Ovary (tissue), 9 donors: ENCODE measurements around the gene DOCK1. TPM values are rescaled to one million over a fixed set of nuclear protein-coding genes. Genes with fewer than 3 reads are reported as not detected.
A peak's percentile ranks its signal among the peaks of the same experiment; 100 is the strongest.

ENCODE experiments used
- DNase-seq, 5 donors: peaks; one replicate each; pipeline ENCODE4 v3.0.0-alpha.2; 2019 to 2020
- H3K27ac ChIP-seq, 2 donors: fragments of 200-600 bp; one replicate each; pipeline versions ENCODE4 v1.5.1 to v1.8.0; 2019 to 2022
- H3K27me3 ChIP-seq: fragments of 200-600 bp; one replicate; pipeline ENCODE4 v1.8.0; 2022
- H3K36me3 ChIP-seq: fragments of 200-600 bp; sonication (generic); one replicate; pipeline ENCODE4 v1.5.1; 2019
- H3K4me1 ChIP-seq: one replicate; pipeline ENCODE4 v1.8.1; 2013; ENCODE audit warnings: mild to moderate bottlenecking, moderate library complexity; ENCODE audit not compliant: insufficient read depth
- H3K4me3 ChIP-seq: fragments of 200-600 bp; sonication (generic); one replicate; pipeline ENCODE4 v1.5.1; 2017
- H3K9me3 ChIP-seq, 2 donors: fragments of 200-600 bp in 1 of 2; sonication (generic) in 1 of 2; one replicate each; pipeline versions ENCODE4 v1.5.1 to v1.8.1; 2013 to 2019; ENCODE audit warnings: mild to moderate bottlenecking in 1 of 2, moderate library complexity in 1 of 2
- CTCF ChIP-seq, 3 donors: fragments of 450-650 bp in 2 of 3; fragments of 200-600 bp in 1 of 3; IDR thresholded peaks; one replicate each; pipeline versions ENCODE4 v1.5.1 to v1.8.0; 2016 to 2022; ENCODE audit warnings: antibody characterized with exemption in 3 of 3, mild to moderate bottlenecking in 1 of 3
- EP300 ChIP-seq: sonication (generic); formaldehyde crosslinking; IDR thresholded peaks from one replicate; pipeline ENCODE4 v1.6.1; 2017; ENCODE audit warnings: antibody characterized with exemption
- POLR2A ChIP-seq: fragments of 450-650 bp; IDR thresholded peaks from one replicate; pipeline ENCODE4 v1.6.1; 2017; ENCODE audit warnings: antibody characterized with exemption, mild to moderate bottlenecking, moderate library complexity
- WGBS, 3 donors: extraction: QIAGEN DNeasy Blood & Tissue Kit in 1 of 3; methylation state at CpG; one replicate each; pipeline versions ENCODE4 v1.1.5 to v1.1.7; 2013 to 2017; 5-methylcytosine and 5-hydroxymethylcytosine counted together
- intact Hi-C, 4 donors: fragments of 100-400 bp; cut with DNase I; formaldehyde crosslinking; loops; one replicate each; pipeline versions ENCODE4 v1.11.0 to v1.15.1; 2022 to 2023
- polyA plus RNA-seq, 2 donors: library from polyadenylated mRNA; stranded (reverse); fragments of 200-250 nt in 1 of 2; fragments of 350-450 nt in 1 of 2; fragmentation: Illumina TruSeq in 1 of 2; extraction: RNeasy Lipid Tissue Mini Kit (QIAGEN cat#74804) in 1 of 2; gene quantifications; one replicate each; pipeline ENCODE4 v1.2.3, GENCODE V29; 2013 to 2014
- total RNA-seq, 7 donors: library from RNA; depleted of rRNA in 2 of 7; stranded (reverse); fragments of >200 nt in 2 of 7; fragmentation: NEBNext Ultra II Directional in 3 of 7; extraction: Animal tissue kit (Norgen Biotek cat#: 25700) in 3 of 7; gene quantifications; one replicate each; pipeline versions ENCODE4 v1.1.0 to v1.2.4, GENCODE V29; 2016 to 2023
- donor health status: DM: no; HTN: no; CAD: no; lungs with moderate emphysema.
- donor health status: DM: no; HTN: no; CAD: no.
- donor health status: Bipolar disorder and iron deficiency.
- donor health status: DM: yes; HTN: yes; CAD: no.
- donor health status: DM: no; HTN: no; CAD: no.
- donor health status: DM: yes; HTN: yes; CAD: no.

The DOCK1 gene
- total and polyA plus RNA-seq, 9 donors: 24.7 to 68.3 (median 51.1) TPM

DNA sequence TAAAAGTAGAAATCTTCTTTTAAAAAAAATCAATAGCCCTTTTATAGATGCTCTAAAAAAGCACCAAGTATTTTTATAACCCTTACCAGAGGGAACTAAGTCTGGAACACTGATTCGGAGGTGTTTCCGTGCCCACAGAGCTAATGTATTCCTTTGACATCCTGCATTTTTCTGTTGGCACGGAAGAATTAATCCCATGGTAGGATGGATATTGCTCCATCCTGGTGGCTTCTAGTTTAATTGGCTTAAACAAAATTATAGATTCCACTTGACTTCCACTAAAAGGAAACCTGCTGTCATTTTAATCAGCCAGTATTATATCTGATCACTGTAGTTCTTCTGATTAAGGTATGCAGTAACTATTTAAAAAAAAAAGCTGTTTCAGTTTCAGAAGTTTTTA is 479.8 kb downstream of the DOCK1 start:
- no peaks in the 10 kb centered on the region for H3K4me1 ChIP-seq
- 88 to 99% (median 94%) methylated on average over 3 of the region's 3 CpGs for WGBS, 3 donors
- no peak for DNase-seq
- H3K36me3 ChIP-seq: no peaks in the 10 kb centered on the region
- TF ChIP-seq EP300: no peak
- TF ChIP-seq POLR2A: no peak
- TF ChIP-seq CTCF (IDR thresholded peaks at IDR 0.05): no peak
- no peak overlapping the region for H3K27ac ChIP-seq
- intact Hi-C loops: no loop called here
- H3K9me3 ChIP-seq: no peaks in the 10 kb centered on the region
- H3K4me3 ChIP-seq: no peak overlapping the region
- H3K27me3 ChIP-seq: no peaks in the 10 kb centered on the region

DNA sequence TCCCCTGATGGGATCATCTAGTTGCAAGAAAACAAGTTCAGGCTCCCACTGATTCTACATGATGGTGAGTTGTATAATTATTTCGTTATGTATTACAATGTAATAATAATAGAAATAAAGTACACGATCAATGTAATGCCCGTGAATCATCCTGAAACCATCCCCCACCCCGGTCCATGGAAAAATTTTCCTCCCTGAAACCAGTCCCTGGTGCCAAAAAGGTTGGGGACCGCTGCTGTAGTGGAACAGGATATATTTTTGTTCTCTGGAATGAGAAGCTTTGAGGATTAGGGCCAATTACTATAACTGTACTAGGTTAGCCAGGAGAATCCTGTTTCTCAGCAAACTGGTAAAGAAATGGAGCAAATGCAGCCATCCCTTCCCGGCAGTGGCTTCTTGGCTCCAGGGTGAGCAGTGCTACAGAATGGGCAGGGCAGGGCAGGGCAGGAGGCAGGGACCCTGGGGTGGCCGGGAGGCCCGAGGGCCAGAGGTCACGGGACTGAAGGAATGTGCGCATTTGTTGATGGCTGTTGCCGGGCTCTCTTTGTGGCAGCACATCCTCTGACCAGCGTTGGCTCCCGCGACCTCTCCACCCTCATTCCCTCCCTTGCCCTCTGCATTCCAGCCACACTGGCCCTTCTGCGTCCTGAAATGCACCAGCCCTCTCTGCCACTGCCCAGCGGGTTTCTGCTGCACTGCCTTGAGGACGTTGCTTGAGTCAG is 481.5 kb downstream of the DOCK1 start:
- WGBS, 3 donors: 74 to 86% (median 76%) methylated on average over 17 of the region's 17 CpGs
- no peaks in the 10 kb centered on the region for H3K36me3 ChIP-seq

GRCh38 chr10:127391875-127392274 is 486.6 kb downstream of the DOCK1 start:
- Histone ChIP-seq H3K4me1 (peaks cover 13% of the 10 kb centered on the region), H3K9me3 (no peaks in the 10 kb centered on the region), H3K27me3 (no peaks in the 10 kb centered on the region), H3K27ac (peak overlapping the region in 1 of 2 donors; percentile 40), H3K4me3 (no peak overlapping the region), H3K36me3 (no peaks in the 10 kb centered on the region)
- TF ChIP-seq EP300 (no peak), POLR2A (no peak), CTCF (IDR thresholded peaks at IDR 0.05) (no peak)
- WGBS, 3 donors: 69 to 84% (median 73%) methylated on average over 12 of the region's 12 CpGs
- intact Hi-C loops: no loop called here
- DNase-seq: peak in 1 of 5 donors; percentile 15

More for the DNA sequence above, 481.5 kb downstream of the DOCK1 start:
- H3K27me3 ChIP-seq: no peaks in the 10 kb centered on the region
- no peaks in the 10 kb centered on the region for H3K4me1 ChIP-seq
- H3K9me3 ChIP-seq: no peaks in the 10 kb centered on the region
- no peak overlapping the region for H3K4me3 ChIP-seq
- no peak for TF ChIP-seq POLR2A
- no peak for TF ChIP-seq CTCF (IDR thresholded peaks at IDR 0.05)
- TF ChIP-seq EP300: no peak
- intact Hi-C loops: no loop called here
- DNase-seq: peak in 1 of 5 donors; percentile 10
- H3K27ac ChIP-seq: no peak overlapping the region

DNA sequence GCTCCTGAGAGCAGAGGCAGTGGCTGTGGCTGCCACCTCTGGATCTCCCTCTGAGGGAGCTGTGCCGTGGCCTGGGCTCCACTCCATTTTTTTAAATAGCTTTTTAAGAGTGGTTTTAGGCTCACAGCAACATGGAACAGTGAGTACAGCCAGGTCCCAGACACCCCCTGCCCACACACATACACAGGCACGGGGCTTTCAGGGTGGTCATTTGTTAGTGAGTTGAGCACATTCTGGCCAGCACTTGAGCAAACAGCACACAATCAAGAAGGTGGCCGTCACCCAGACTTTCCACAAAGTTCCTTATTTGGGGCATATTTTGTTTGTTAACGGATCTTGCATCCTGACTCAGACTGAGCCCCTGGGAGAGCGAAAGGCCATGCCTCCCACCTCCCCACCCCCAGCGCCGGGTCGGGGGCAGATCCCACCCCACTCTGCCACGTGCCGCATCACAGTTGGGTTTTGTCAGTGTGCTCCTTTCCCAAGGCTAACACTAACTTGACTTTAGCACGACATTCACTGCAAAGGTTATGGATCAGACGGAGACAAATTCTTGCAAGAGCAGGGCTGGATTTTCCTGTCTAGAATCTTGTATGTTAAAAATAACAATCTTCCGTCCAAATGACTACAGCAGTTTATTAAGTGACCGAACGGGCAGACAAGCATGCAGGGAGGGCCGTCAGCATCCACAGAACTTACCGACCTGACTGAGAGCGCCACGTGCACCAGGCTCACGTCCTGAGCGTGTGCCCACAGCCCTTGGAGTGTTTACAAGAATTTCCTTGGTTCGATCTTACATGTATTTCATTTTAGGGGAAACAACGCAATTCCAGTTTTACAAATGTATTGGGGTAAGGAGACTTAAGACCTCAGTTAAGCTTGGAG is 487.4 kb downstream of the DOCK1 start:
- DNase-seq: peak in 4 of 5 donors; percentile 31 to 57 (median 36)
- no peaks in the 10 kb centered on the region for H3K27me3 ChIP-seq
- H3K4me1 ChIP-seq: peaks cover 13% of the 10 kb centered on the region
- WGBS, 3 donors: 18 to 32% (median 24%) methylated on average over 23 of the region's 23 CpGs
- H3K36me3 ChIP-seq: no peaks in the 10 kb centered on the region
- TF ChIP-seq CTCF (IDR thresholded peaks at IDR 0.05) (no peak), POLR2A (no peak), EP300 (no peak)
- intact Hi-C loops: no loop called here
- peak overlapping the region; percentile 40 to 59 for H3K27ac ChIP-seq
- H3K4me3 ChIP-seq: no peak overlapping the region
- H3K9me3 ChIP-seq: no peaks in the 10 kb centered on the region
